ENCODE results near the gene COX4I1.

COX4I1 gene

DNA sequence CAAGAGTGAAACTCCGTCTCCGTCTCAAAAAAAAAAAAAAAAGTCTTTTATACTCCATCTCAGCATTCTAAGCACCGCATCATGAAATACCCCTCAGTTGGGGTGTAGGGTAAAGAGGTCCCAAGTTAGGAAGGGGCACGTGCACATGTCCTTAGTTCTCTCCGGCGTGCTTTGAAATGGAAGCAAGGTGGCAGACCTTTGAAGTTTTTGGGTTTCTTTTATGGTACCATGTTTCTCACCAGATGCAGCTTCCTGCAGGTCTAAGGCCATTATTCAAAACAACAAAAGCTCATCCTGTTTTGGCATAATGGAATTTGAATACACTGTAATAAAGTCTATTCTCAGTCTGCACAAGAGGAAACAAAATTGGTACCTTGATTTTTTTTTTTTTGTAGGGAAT, 9.7 kb upstream of the COX4I1 start:
- Histone ChIP-seq H3K79me2 (ENCODE audit: insufficient read depth, low read length) (peaks cover 53% of the 10 kb centered on the region), H3K9ac (ENCODE audit: low read depth, low read length, poor library complexity, severe bottlenecking) (no peak overlapping the region), H3K9me2 (replicated peaks; ENCODE audit: low read depth, low read length) (no peaks in the 10 kb centered on the region), H2AFZ (ENCODE audit: low read length) (no peak overlapping the region), H3K9me3 (ENCODE audit: insufficient read depth, low read depth, low read length) (no peaks in the 10 kb centered on the region), H3K27me3 (ENCODE audit: insufficient read depth, low read length, poor library complexity, severe bottlenecking) (no peaks in the 10 kb centered on the region), H3K36me3 (ENCODE audit: insufficient read depth, low read length) (peaks cover 45% of the 10 kb centered on the region; the same call in 1 of the 2 replicates), H3K4me1 (ENCODE audit: insufficient read depth, low read length, poor library complexity, severe bottlenecking) (no peaks in the 10 kb centered on the region), H3K4me3 (ENCODE audit: low read length, poor library complexity, severe bottlenecking) (no peak overlapping the region), H3K4me2 (ENCODE audit: low read depth, low read length, poor library complexity, severe bottlenecking) (no peak overlapping the region), H4K20me1 (ENCODE audit: insufficient read depth, low read length, poor library complexity, severe bottlenecking) (no peaks in the 10 kb centered on the region), H3F3A (ENCODE audit: low read depth) (no peaks in the 10 kb centered on the region)
- TF ChIP-seq EZH2phosphoT487 (IDR thresholded peaks at IDR 0.05; ENCODE audit: borderline replicate concordance) (no peak), CTCF (conservative IDR thresholded peaks at IDR 0.05; ENCODE audit: low read length) (no peak)

DNA sequence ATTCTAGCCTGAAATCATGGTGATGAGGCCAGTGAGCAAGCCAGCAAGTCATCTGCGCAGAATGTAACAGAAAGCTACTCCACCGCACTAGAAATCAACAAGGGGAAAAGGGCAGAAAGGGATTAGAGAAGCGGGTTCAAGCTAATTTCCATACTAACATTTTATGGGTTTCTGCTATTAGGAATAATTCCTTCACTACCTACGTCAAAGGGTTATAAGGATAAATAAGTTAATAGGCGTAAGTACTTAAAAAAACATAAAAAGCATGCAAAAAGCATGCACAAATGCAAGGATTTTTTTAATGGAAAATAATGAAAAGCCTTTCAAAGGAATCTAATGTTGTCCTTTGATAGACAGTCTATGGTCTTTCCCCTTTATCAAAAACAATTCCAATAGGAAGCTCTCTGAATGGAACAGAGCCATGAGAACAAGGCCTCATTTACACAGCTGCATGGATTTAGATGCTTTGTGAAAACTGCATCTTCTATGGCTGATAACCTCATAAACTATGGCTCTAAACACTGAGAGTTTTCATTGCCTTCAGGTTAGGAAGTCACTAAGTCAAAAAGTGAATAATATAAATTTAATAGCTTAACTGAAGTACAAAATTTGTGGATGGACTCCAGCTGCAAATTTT, 5.7 kb upstream of the COX4I1 start:
- Histone ChIP-seq H4K20me1 (ENCODE audit: insufficient read depth, low read length, poor library complexity, severe bottlenecking) (peaks cover 27% of the 10 kb centered on the region), H3K79me2 (ENCODE audit: insufficient read depth, low read length) (peaks cover 88% of the 10 kb centered on the region), H3K9ac (ENCODE audit: low read depth, low read length, poor library complexity, severe bottlenecking) (no peak overlapping the region), H3K27me3 (ENCODE audit: insufficient read depth, low read length, poor library complexity, severe bottlenecking) (peaks cover under 1% of the 10 kb centered on the region), H3K9me3 (ENCODE audit: insufficient read depth, low read depth, low read length) (no peaks in the 10 kb centered on the region), H3K4me3 (ENCODE audit: low read length, poor library complexity, severe bottlenecking) (no peak overlapping the region), H3K36me3 (ENCODE audit: insufficient read depth, low read length) (peaks cover 18% of the 10 kb centered on the region; the same call in 1 of the 2 replicates), H3K4me2 (ENCODE audit: low read depth, low read length, poor library complexity, severe bottlenecking) (no peak overlapping the region), H3K4me1 (ENCODE audit: insufficient read depth, low read length, poor library complexity, severe bottlenecking) (peaks cover 23% of the 10 kb centered on the region), H2AFZ (ENCODE audit: low read length) (no peak overlapping the region), H3F3A (ENCODE audit: low read depth) (no peaks in the 10 kb centered on the region), H3K9me2 (replicated peaks; ENCODE audit: low read depth, low read length) (no peaks in the 10 kb centered on the region)
- TF ChIP-seq CTCF (conservative IDR thresholded peaks at IDR 0.05; ENCODE audit: low read length) (no peak), EZH2phosphoT487 (IDR thresholded peaks at IDR 0.05; ENCODE audit: borderline replicate concordance) (no peak)

GRCh38 chr16:85794696-85795095, 4.8 kb upstream of the COX4I1 start:
- Histone ChIP-seq H3K9me2 (replicated peaks; ENCODE audit: low read depth, low read length) (no peaks in the 10 kb centered on the region), H2AFZ (ENCODE audit: low read length) (no peak overlapping the region), H3K27me3 (ENCODE audit: insufficient read depth, low read length, poor library complexity, severe bottlenecking) (peaks cover 7% of the 10 kb centered on the region), H3K36me3 (ENCODE audit: insufficient read depth, low read length) (peaks cover 15% of the 10 kb centered on the region; the same call in 1 of the 2 replicates), H3K4me2 (ENCODE audit: low read depth, low read length, poor library complexity, severe bottlenecking) (no peak overlapping the region), H3K4me1 (ENCODE audit: insufficient read depth, low read length, poor library complexity, severe bottlenecking) (peaks cover 23% of the 10 kb centered on the region), H3F3A (ENCODE audit: low read depth) (no peaks in the 10 kb centered on the region), H3K9me3 (ENCODE audit: insufficient read depth, low read depth, low read length) (no peaks in the 10 kb centered on the region), H3K9ac (ENCODE audit: low read depth, low read length, poor library complexity, severe bottlenecking) (no peak overlapping the region), H4K20me1 (ENCODE audit: insufficient read depth, low read length, poor library complexity, severe bottlenecking) (peaks cover 33% of the 10 kb centered on the region), H3K79me2 (ENCODE audit: insufficient read depth, low read length) (peaks cover 90% of the 10 kb centered on the region), H3K4me3 (ENCODE audit: low read length, poor library complexity, severe bottlenecking) (no peak overlapping the region)
- TF ChIP-seq CTCF (conservative IDR thresholded peaks at IDR 0.05; ENCODE audit: low read length) (no peak), EZH2phosphoT487 (IDR thresholded peaks at IDR 0.05; ENCODE audit: borderline replicate concordance) (no peak)

All from Loucy (cell line).